NCI-H82 treated with DMSO at 0.1 percent for 48 hours (cell line): Measurements from ENCODE around the gene UQCC2.

ENCODE experiments used
- DNase-seq: peaks from one replicate; lab custom pipeline; 2025; ENCODE audit not compliant: unreplicated experiment; lab: John Stamatoyannopoulos, UW

UQCC2 gene

GRCh38 chr6:33744001-33744848 is 32.7 kb upstream of the UQCC2 start:
- peak; percentile 78 for DNase-seq

GRCh38 chr6:33742837-33743236 is 31.3 kb upstream of the UQCC2 start:
- DNase-seq: no peak

- no peak for DNase-seq
Measured at GRCh38 chr6:33742092-33742491, 30.6 kb upstream of the UQCC2 start.

GRCh38 chr6:33740794-33741193 is 29.3 kb upstream of the UQCC2 start:
- no peak for DNase-seq

- no peak for DNase-seq
Measured at GRCh38 chr6:33740204-33740608, 28.7 kb upstream of the UQCC2 start.

- DNase-seq: no peak
Measured at GRCh38 chr6:33739571-33739970, 28.1 kb upstream of the UQCC2 start.

- DNase-seq: no peak
Measured at GRCh38 chr6:33738879-33739278, 27.4 kb upstream of the UQCC2 start.

GRCh38 chr6:33738153-33738552 is 26.7 kb upstream of the UQCC2 start:
- DNase-seq: no peak

- no peak for DNase-seq
Measured at GRCh38 chr6:33737267-33738026, 25.9 kb upstream of the UQCC2 start.

GRCh38 chr6:33735216-33735615 is 23.7 kb upstream of the UQCC2 start:
- DNase-seq: no peak

- DNase-seq: no peak
Measured at GRCh38 chr6:33733709-33734007, 22.2 kb upstream of the UQCC2 start.

GRCh38 chr6:33732817-33733708 is 21.6 kb upstream of the UQCC2 start:
- DNase-seq: no peak

GRCh38 chr6:33732385-33732784 is 20.9 kb upstream of the UQCC2 start:
- DNase-seq: no peak

- no peak for DNase-seq
Measured at GRCh38 chr6:33731751-33732282, 20.3 kb upstream of the UQCC2 start.

GRCh38 chr6:33731035-33731434 is 19.5 kb upstream of the UQCC2 start:
- no peak for DNase-seq

GRCh38 chr6:33730611-33731010 is 19.1 kb upstream of the UQCC2 start:
- no peak for DNase-seq

- no peak for DNase-seq
Measured at GRCh38 chr6:33729059-33729458, 17.6 kb upstream of the UQCC2 start.

- no peak for DNase-seq
Measured at GRCh38 chr6:33728438-33728837, 16.9 kb upstream of the UQCC2 start.

GRCh38 chr6:33727932-33728331 is 16.4 kb upstream of the UQCC2 start:
- no peak for DNase-seq

- DNase-seq: no peak
Measured at GRCh38 chr6:33727126-33727525, 15.6 kb upstream of the UQCC2 start.

- DNase-seq: no peak
Measured at GRCh38 chr6:33726696-33727095, 15.2 kb upstream of the UQCC2 start.
